Urinary bladder (tissue), 4 donors: Measurements from ENCODE around the gene DGCR6L. TPM values are rescaled to one million over a fixed set of nuclear protein-coding genes. Genes with fewer than 3 reads are reported as not detected.
"Not testable (repeated sequence)": the region's sequence is repeated elsewhere in the genome, so short reads cannot be mapped to it uniquely, and the experiment has no call there.

Experiments
- DNase-seq: peaks from one replicate; pipeline ENCODE4 v3.0.0-alpha.2; 2015; ENCODE audit errors: extremely low spot score
- H3K27ac ChIP-seq: one replicate; pipeline ENCODE4 v1.5.1; 2013; ENCODE audit warnings: low read depth, mild to moderate bottlenecking, moderate library complexity
- H3K36me3 ChIP-seq: one replicate; pipeline ENCODE4 v1.6.1; 2013; ENCODE audit warnings: mild to moderate bottlenecking, moderate library complexity; ENCODE audit not compliant: insufficient read depth
- H3K4me1 ChIP-seq: one replicate; pipeline ENCODE4 v1.6.1; 2013; ENCODE audit warnings: mild to moderate bottlenecking, moderate library complexity; ENCODE audit not compliant: insufficient read depth
- H3K4me3 ChIP-seq: one replicate; pipeline ENCODE4 v1.5.1; 2013; ENCODE audit warnings: low read depth, low read length
- WGBS: extraction: QIAGEN DNeasy Blood & Tissue Kit; methylation state at CpG from one replicate; pipeline ENCODE4 v1.1.7; 2013; 5-methylcytosine and 5-hydroxymethylcytosine counted together
- polyA plus RNA-seq: library from polyadenylated mRNA; stranded (reverse); fragments of 200-250 nt; gene quantifications from one replicate; pipeline ENCODE4 v1.2.3, GENCODE V29; 2013
- total RNA-seq: library from RNA; depleted of rRNA; stranded (reverse); fragments of >200 nt; gene quantifications from one replicate; pipeline ENCODE4 v1.2.3, GENCODE V29; 2014
- donor health status: healthy with polysubstance abuse.
- donor health status: healthy.

Gene DGCR6L
- total and polyA plus RNA-seq, 2 donors = 22.8 to 80.7 TPM

GRCh38 chr22:20317402-20318042, 2.3 kb downstream of the DGCR6L start:
- 55% methylated on average over 8 of the region's 8 CpGs for WGBS
- not testable (repeated sequence) for H3K4me1 ChIP-seq, H3K4me3 ChIP-seq, DNase-seq, H3K27ac ChIP-seq, H3K36me3 ChIP-seq

GRCh38 chr22:20316844-20317401, 2.9 kb downstream of the DGCR6L start:
- no peak for DNase-seq
- H3K36me3 ChIP-seq = no peaks in the 10 kb centered on the region
- H3K27ac ChIP-seq = no peak overlapping the region
- 87% methylated on average over 8 of the region's 8 CpGs for WGBS
- no peak overlapping the region for H3K4me3 ChIP-seq
- H3K4me1 ChIP-seq = peaks cover 3% of the 10 kb centered on the region

- WGBS = 90% methylated on average over 12 of the region's 12 CpGs
- no peak for DNase-seq
- no peak overlapping the region for H3K27ac ChIP-seq
- no peaks in the 10 kb centered on the region for H3K36me3 ChIP-seq
- H3K4me3 ChIP-seq = no peak overlapping the region
- peaks cover 3% of the 10 kb centered on the region for H3K4me1 ChIP-seq
Observed at GRCh38 chr22:20316217-20316843, 3.5 kb downstream of the DGCR6L start.

- no peaks in the 10 kb centered on the region for H3K36me3 ChIP-seq
- H3K27ac ChIP-seq = no peak overlapping the region
- DNase-seq = no peak
- no peaks in the 10 kb centered on the region for H3K4me1 ChIP-seq
- 85% methylated on average over 25 of the region's 25 CpGs for WGBS
- no peak overlapping the region for H3K4me3 ChIP-seq
Observed at GRCh38 chr22:20315337-20316216, 4.3 kb downstream of the DGCR6L start.

GRCh38 chr22:20314741-20315336, 5.0 kb downstream of the DGCR6L start:
- DNase-seq = not testable (repeated sequence)

GRCh38 chr22:20314206-20314605, 5.7 kb downstream of the DGCR6L start:
- 81% methylated on average over 5 of the region's 5 CpGs for WGBS
- not testable (repeated sequence) for H3K27ac ChIP-seq, DNase-seq, H3K4me1 ChIP-seq, H3K36me3 ChIP-seq, H3K4me3 ChIP-seq

More at GRCh38 chr22:20314741-20315336, 5.0 kb downstream of the DGCR6L start:
- 86% methylated on average over 12 of the region's 12 CpGs for WGBS
- not testable (repeated sequence) for H3K36me3 ChIP-seq, H3K4me3 ChIP-seq, H3K27ac ChIP-seq, H3K4me1 ChIP-seq

- H3K4me1 ChIP-seq, H3K36me3 ChIP-seq, H3K27ac ChIP-seq, DNase-seq, H3K4me3 ChIP-seq: not testable (repeated sequence)
- WGBS = 77% methylated on average over 10 of the region's 11 CpGs
Observed at GRCh38 chr22:20313306-20314077, 6.4 kb downstream of the DGCR6L start.

GRCh38 chr22:20312396-20313191, 7.3 kb downstream of the DGCR6L start:
- WGBS = 87% methylated on average over 14 of the region's 14 CpGs
- no peak for DNase-seq

GRCh38 chr22:20311249-20312062, 8.4 kb downstream of the DGCR6L start:
- H3K4me3 ChIP-seq, H3K4me1 ChIP-seq, DNase-seq, H3K36me3 ChIP-seq, H3K27ac ChIP-seq: not testable (repeated sequence)
- 80% methylated on average over 17 of the region's 20 CpGs for WGBS

More at GRCh38 chr22:20312396-20313191, 7.3 kb downstream of the DGCR6L start:
- Histone ChIP-seq H3K4me1 (no peaks in the 10 kb centered on the region), H3K4me3 (no peak overlapping the region), H3K36me3 (no peaks in the 10 kb centered on the region), H3K27ac (no peak overlapping the region)

GRCh38 chr22:20310773-20311172, 9.1 kb downstream of the DGCR6L start:
- not testable (repeated sequence) for H3K4me3 ChIP-seq, DNase-seq, H3K4me1 ChIP-seq, H3K36me3 ChIP-seq, H3K27ac ChIP-seq
- 85% methylated on average over 6 of the region's 6 CpGs for WGBS

GRCh38 chr22:20310180-20310579, 9.7 kb downstream of the DGCR6L start:
- H3K4me1 ChIP-seq, H3K36me3 ChIP-seq, H3K4me3 ChIP-seq, H3K27ac ChIP-seq, DNase-seq: not testable (repeated sequence)
- 64% methylated on average over 6 of the region's 7 CpGs for WGBS
